HG02610 (cell line): ENCODE results near the gene HTR6.

Experiments used
- ATAC-seq: cut with Tn5 transposase; IDR thresholded peaks from one replicate; pipeline ENCODE4 v1.9.1; 2021; ENCODE audit warnings: mild to moderate bottlenecking, moderate library complexity; ENCODE audit not compliant: unreplicated experiment

Gene HTR6

DNA sequence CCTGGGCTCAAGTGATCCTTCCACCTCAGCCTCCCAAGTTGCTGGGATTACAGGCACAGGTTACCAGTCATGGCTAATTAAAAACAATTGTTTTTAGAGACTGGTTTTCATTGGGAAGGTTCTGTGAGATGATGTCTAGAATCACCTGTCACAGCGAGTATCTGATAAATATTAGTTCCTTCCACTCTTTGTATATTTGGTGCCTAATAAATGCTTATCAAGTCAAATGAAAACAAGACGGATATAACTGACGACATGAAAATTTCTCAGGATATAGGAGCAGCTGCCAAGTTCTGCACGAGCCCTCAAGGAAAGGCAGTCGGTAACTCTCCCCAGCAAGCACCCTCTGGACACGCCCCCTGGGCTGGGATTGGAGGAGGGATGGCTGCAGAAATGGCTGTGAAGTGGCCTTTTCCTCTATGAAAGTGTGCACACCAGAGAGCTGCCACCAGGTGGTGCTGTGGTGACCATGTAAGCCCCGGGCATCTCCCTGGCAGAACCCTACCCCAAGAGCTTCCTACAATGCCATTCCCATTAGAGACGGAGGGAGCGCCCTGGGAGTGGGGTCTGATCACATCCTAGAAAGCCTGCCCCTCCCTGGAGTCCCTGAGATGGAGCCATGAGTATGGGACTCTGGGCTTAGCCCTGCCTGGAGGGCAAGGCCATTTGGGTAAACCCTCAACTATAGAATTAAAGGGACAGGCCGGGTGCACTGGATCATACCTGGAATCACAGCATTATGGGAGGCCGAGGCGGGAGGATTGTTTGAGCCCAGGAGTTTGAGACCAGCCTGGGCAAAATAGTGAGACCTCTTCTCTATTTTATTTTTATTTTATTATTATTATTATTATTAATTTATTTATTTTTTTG lies 50.9 kb downstream of the HTR6 start:
- no peak for ATAC-seq

DNA sequence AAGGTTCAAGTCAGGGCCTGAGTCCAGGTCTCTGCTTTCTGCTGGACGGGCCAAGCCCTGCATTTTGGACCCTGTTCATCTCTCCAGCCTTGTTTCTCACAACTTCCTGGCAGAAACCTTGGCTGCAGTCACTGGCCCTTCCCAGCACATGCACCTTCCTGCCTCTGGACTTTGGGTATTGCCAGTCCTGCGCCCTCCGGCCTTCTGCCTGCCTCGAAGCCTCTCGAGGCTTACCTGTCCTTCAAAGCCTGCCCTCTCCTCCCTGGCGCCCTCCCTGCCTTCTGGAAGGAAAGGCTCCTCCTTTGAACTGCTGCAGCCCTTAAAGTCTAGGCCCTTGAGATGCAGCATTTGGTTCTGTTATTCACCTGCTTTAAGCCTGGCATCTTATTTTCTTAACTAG lies 52.8 kb downstream of the HTR6 start:
- no peak for ATAC-seq

DNA sequence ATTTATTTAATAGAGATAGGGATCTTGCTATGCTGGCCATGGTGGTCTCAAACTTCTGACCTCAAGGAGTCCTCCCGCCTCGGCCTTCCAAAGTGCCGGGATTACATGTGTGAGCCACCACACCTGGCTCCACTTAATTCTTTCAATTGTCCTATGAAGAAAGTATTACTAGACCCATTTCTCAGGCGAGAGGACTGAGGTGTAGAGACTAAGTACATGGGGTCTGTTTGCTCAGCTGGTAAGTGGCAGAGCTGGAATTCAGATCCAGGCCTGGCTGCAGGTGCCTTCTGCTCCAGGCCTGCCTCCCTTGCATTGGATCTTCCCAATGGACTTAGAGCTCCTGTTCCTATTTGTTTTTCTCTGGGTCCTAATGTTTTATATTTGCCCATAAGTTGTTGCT lies 55.5 kb downstream of the HTR6 start:
- no peak for ATAC-seq

DNA sequence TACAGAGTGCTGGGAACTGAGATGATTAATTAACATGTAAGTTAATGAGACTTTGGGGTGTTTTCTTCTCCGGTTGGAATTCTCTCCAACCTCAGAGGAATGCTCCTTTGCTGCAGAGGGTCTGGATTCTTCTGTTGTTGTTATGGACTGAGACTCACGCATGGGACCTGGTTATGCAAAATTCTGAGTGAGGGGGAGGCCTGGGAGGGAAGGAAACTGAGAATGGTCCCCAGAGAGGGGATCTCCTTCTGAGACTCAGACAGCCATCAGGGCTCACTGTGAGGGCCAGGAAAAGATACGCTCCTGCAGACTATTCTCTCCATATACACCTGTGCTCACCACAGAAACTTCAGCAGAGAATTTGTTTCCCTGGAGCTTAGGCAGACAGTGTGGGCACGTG lies 56.3 kb downstream of the HTR6 start:
- no peak for ATAC-seq

DNA sequence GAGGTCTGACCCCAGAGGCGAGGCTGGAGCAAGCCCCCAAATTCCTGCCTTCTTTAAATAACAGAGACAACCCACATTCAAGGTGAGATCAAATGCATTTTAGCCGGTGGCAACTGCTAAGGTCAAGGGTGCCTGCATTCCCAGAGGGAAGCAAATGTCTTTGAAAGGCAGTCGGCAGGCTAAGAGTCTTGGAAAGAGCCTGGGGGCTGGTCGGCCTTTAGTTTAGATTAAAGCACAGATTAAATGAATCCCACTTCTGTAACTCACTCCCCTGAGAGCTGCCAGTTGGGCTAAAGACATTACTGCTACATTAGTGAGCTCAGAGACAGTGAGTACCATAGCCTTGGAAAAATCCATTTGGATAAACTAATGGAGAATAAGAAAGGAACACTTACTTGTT lies 59.2 kb downstream of the HTR6 start:
- ATAC-seq = no peak

DNA sequence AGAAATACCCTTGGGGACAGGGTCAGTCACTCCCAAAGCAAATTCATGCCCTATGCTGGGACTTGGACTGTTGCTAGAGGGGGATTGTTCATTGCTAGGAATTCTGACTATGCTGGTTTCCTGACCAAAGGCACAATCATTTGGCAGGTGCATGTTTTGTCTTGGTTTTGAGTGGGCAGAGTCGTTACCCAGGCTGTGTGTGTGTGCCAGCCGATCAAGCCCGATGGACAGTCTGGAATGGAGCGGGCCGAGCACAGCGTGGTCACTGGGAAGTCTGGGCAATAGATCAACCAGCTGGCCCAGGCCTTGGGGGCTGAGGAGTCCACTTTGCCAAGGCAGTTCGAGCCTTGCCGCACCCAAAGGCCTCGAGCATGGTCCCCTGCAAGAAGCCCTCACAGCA lies 60.9 kb downstream of the HTR6 start:
- no peak for ATAC-seq

DNA sequence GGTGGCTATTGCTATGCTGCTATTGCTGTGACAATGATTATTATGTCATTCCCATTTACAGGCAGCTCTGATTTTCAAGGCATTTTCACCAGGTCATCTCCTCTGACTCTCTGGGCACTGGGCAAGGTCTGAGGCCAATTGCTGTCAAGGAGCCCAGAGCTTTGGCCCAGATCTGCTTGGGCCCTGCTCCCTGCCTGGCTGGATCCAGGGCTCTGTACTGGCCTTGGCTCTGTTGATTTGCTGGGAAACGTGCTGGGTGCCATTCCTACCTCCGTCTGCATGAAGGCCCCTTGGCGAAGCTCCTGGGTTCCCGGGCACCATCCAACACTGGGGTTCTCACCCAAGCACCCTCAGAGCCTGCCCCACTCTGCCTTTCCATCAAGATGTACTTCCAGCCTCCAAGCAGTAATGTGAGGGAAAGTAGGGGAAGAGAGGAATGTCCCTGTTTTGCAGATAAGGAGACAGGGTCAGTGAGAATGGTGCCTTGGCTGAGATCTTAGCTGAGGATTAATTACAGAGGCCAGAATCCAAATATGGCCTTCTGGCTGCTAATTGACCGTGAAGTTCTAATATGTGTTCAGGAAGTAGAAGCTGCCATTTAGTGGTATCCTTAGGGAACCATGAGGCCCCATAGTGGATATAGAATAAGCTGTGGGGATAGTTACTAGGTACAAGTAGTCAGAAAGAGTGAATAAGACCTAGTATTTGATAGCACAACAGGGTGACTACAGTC lies 63.9 kb downstream of the HTR6 start:
- no peak for ATAC-seq

DNA sequence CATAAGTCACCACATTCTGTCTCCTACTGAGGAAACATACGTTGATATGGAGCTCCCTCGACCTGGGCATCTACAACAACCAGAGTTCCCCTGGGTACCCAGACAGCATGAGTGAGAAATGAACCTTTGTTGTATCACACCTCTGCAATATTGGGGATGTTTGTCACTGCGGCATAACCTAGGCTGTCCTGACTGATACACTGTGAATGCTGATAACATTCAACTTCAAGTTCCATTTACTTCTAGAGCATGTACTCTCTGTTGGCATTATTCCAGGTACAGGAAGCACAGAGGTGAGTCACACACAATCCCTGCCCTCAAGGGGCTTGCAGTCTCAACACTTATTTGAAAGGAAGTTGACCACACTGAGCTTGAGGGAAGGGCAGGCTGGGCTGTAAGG lies 65.6 kb downstream of the HTR6 start:
- ATAC-seq = no peak
